CD4-positive, alpha-beta T cell treated with Interleukin-12 subunit alpha and Interleukin-12 subunit beta, for 1 hour (primary cell): Measurements from ENCODE around the gene LITAF.
A peak's percentile ranks its signal among the peaks of the same experiment; 100 is the strongest.

Source experiments
- DNase-seq: peaks from one replicate; pipeline ENCODE4 v3.0.0-alpha.2; 2020

The LITAF gene

GRCh38 chr16:11586856-11587642, at the start of gene LITAF:
LITAF (minus strand) TSS chr16:11586919; CDS start chr16:11556730, 30,189 bp downstream.
- peak; percentile 60 for DNase-seq

- peak; percentile 21 for DNase-seq
Observed at GRCh38 chr16:11636172-11636721, 49.5 kb upstream of the LITAF start.

GRCh38 chr16:11635679-11636171, 49.0 kb upstream of the LITAF start:
- no peak for DNase-seq

GRCh38 chr16:11635113-11635652, 48.5 kb upstream of the LITAF start:
- DNase-seq, result no peak

GRCh38 chr16:11634312-11634711, 47.6 kb upstream of the LITAF start:
- no peak for DNase-seq

GRCh38 chr16:11633113-11633512, 46.4 kb upstream of the LITAF start:
- DNase-seq, result no peak

GRCh38 chr16:11632455-11632939, 45.8 kb upstream of the LITAF start:
- no peak for DNase-seq

GRCh38 chr16:11631214-11631613, 44.5 kb upstream of the LITAF start:
- DNase-seq, result no peak

GRCh38 chr16:11630768-11631056, 44.0 kb upstream of the LITAF start:
- no peak for DNase-seq

GRCh38 chr16:11630046-11630767, 43.5 kb upstream of the LITAF start:
- no peak for DNase-seq

- no peak for DNase-seq
Observed at GRCh38 chr16:11629071-11630030, 42.6 kb upstream of the LITAF start.

GRCh38 chr16:11627822-11628457, 41.2 kb upstream of the LITAF start:
- DNase-seq, result no peak

GRCh38 chr16:11627292-11627663, 40.6 kb upstream of the LITAF start:
- DNase-seq, result no peak

GRCh38 chr16:11626657-11627291, 40.1 kb upstream of the LITAF start:
- no peak for DNase-seq

- no peak for DNase-seq
Observed at GRCh38 chr16:11625769-11626168, 39.0 kb upstream of the LITAF start.

GRCh38 chr16:11624636-11625607, 38.2 kb upstream of the LITAF start:
- no peak for DNase-seq

GRCh38 chr16:11624205-11624604, 37.5 kb upstream of the LITAF start:
- DNase-seq, result no peak

GRCh38 chr16:11621920-11622651, 35.4 kb upstream of the LITAF start:
- DNase-seq, result peak; percentile 61

GRCh38 chr16:11621539-11621919, 34.8 kb upstream of the LITAF start:
- no peak for DNase-seq
